ENCODE results near the gene CEP128.
"Not testable (repeated sequence)": the region's sequence is repeated elsewhere in the genome, so short reads cannot be mapped to it uniquely, and the experiment has no call there.

The CEP128 gene

GRCh38 chr14:80941241-80942185 is at the start of gene CEP128:
Gene CEP128 (minus strand): TSS chr14:80941738.
- DNase-seq: peak; percentile 90

- DNase-seq: no peak
These were observed 47.3 kb upstream of the CEP128 start for GRCh38 chr14:80988735-80989429.

- no peak for DNase-seq
These were observed 46.7 kb upstream of the CEP128 start for GRCh38 chr14:80988192-80988591.

DNA sequence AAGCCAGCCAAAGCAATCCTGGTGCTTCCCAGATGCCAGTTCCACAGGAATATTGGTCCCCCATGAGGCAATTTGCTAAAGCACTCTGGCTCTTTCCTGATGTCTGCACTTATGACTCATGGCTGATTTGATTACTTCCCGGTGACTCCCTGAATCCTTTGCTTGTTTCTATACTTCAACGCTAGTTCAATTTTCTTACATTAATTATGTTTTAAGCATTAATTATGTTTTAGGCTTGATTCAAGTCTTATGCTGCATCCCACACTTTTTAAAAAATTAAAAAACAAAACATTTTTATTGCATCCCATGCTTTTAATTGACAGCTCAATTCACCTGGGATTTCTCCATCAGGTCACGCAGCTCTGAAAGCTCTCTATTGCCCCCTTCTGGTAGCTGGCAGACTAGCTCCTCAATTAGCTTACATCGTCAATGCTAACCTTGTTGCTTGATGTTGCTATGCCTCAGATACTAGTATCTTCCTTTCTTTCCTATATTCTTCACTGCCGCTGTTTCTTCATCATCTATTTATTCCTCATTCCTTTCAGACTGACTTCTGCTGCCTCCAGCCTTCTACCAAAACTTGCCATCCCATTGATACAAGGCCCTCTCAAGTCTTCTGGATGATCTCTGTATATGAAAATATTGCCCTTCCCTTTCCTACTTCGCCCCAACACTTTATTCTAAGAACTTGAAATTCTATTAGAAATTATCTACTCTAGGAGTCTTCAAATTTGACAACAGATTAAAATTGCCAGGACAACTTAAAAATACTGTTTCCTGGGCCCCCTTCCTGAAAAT is 45.9 kb upstream of the CEP128 start:
- DNase-seq: peak; percentile 55

DNA sequence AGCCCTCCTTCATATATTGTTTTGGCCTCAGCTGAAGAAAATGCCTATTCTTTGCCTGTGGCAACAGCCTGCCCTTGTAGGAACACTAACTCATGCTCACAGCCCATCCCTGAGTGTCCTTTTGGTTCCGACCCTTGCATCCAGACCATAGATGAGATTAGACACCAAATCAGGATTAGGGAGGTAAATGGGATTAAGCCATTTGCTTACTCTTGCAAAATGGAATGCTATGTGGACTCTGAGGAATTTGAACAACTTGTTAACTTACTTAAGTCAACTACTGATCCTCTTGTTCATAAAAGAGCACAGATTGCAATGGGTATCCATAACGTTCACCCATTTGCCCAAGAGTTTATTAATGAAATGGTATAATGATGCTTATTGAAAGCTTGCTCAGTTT is 41.2 kb upstream of the CEP128 start:
- no peak for DNase-seq

GRCh38 chr14:80981673-80982072 is 40.1 kb upstream of the CEP128 start:
- DNase-seq: no peak

GRCh38 chr14:80981156-80981555 is 39.6 kb upstream of the CEP128 start:
- DNase-seq: no peak

- no peak for DNase-seq
These were observed 38.4 kb upstream of the CEP128 start for GRCh38 chr14:80979951-80980350.

- no peak for DNase-seq
These were observed 36.9 kb upstream of the CEP128 start for GRCh38 chr14:80978403-80978802.

DNA sequence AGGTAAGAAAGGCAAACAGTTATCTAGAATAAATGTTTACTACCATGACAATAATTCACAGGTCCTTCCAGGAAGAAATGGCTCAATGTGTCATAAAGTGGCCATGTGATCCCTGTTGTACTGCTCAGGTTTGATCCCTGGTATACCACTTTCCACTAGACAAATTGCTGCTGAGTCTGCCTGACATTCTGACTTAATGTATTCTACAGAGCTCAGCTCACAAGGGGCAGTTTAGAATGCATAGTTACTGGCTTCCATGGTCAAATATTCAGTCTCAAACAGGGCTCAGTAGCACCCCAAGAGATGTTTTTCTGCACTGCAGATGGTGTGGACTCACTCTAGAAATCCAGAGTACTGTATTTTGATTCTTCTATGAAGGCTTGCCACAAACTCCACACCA is 35.7 kb upstream of the CEP128 start:
- no peak for DNase-seq

DNA sequence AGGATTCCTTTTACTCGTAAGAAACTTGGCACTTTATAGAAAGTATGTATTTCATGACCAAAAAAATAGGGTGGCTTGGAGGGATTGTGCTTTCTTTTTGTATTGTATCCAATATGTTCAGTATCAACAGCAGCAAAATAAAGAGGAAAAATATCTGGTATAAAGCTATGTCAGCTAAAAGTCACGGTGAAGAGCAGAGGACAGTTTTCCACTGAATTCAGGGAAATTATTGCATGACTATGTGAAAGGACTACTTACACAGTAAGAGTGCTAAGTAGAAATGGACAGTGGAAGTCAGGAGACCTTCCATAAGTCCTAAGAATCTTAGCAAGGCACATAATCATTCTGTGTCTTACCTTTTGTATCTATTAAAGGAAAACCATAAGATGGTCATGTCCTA is 33.1 kb upstream of the CEP128 start:
- DNase-seq: no peak

- no peak for DNase-seq
These were observed 32.5 kb upstream of the CEP128 start for GRCh38 chr14:80973931-80974641.

- no peak for DNase-seq
These were observed 23.5 kb upstream of the CEP128 start for GRCh38 chr14:80965037-80965436.

DNA sequence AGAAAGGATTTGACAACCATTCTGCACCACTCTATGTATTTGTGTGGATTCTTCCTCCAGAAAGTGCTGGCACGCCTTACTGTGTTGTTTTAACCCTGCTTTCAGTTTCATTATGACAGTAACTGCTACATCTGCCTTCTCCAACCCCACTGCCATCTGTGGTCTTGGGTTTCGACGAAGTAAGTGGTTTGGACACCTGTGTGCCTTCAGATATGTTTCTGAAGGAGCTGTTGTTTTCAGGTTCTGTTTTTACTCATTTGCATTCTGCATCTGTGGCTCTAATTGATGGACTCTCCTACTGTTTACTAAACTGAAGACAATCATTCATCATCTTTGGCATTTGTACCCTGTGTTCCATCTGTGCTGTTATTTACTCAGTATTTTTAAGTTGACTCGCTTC is 18.0 kb upstream of the CEP128 start:
- peak; percentile 66 for DNase-seq

GRCh38 chr14:80958939-80959338 is 17.4 kb upstream of the CEP128 start:
- DNase-seq: no peak

DNA sequence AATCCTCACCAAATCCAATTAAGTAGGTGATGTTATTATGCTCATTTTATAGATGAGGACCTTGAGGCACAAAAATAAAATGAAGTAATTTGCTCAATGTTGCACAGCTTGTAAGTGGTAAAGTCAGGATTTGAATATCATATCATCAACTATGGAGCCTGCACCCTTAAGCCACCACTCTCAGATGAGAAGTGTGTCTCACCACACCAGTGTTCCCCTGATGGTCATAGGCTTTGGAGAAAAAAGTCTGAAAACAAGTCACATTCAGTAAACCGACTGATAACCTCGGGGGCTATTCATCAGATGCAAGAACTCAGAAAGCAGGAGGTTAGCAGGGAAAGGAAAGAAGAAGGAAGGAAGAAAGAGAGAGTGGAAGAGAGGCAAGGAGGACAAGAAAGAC is 16.7 kb upstream of the CEP128 start:
- no peak for DNase-seq

DNA sequence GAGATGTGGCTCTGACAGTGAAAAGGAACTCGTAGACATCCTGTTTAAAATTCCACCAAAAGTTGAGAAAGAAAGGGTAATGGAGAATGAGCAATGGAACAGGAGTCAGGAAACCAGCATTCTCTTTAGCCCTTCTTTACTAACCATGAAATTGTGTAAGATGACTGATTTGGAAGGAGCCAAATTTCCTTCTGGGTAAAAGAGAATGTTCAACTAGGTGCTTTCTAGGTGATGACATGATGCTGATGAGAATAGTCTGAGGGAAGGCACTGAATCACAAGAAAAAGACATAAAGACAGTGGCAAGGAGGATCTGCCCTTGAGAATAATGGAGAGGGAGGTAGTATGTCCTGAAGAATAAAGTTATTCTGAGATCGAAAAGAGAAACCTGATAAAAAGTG is 16.1 kb upstream of the CEP128 start:
- DNase-seq: no peak

DNA sequence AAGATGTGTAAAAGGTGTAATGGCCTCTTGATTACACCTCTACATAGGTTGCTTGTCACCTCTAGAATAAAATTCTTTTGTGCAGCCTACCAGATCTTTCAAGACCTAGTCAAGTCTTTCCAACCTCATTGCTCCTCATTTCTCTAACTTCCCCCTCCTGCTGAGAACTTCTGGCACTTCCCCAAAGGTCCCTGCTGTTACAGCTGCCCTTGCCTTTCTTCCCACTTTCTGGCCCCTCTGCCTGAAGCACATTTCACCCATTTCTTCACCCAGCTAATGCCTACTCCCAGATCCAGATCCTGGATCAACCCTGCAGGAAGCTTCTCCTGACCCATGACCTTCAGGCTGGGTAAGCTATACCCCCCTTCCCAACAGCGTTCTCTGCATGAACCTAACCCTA is 15.4 kb upstream of the CEP128 start:
- DNase-seq: no peak

DNA sequence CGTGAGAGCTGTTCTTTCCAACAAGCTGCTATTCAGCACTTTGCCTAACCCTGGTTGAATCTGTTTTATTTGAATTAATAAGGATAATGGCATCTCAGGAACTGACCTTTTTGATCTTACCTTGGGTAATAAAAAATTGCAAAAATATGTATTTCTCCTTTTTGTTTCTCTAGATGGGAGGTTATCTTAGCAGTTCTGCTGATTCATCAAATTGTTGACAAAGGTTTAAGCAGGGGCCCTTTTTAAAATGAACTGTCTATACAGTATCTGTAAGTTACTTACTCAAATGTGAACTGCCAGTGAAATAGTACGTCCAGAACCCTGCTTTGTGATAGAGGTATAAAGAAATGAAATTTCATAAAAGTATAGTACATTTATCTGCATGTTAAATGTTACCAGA is 14.6 kb upstream of the CEP128 start:
- DNase-seq: no peak

DNA sequence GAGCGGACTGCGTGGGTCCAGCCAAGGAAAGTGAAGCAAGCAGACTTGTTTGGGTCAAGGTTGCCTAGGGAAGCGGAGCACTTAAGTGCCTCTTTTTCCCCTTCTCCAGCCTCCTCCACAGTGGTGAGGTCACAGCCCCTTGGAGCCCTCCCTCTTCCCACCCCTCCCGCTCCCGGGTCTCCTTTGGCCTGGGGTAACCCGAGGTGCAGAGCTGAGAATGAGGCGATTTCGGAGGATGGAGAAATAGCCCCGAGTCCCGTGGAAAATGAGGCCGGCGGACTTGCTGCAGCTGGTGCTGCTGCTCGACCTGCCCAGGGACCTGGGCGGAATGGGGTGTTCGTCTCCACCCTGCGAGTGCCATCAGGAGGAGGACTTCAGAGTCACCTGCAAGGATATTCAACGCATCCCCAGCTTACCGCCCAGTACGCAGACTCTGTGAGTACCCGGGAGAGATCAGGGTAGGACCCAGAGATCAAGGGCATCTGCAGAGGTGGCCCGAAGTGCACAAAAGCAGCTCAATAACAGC is 13.9 kb upstream of the CEP128 start, which contains the start of gene TSHR:
Gene TSHR, plus strand, starts transcription at position 206 of the 526 bp plus-strand sequence. Its CDS starts 60 bp downstream, at position 266.
- DNase-seq: no peak

DNA sequence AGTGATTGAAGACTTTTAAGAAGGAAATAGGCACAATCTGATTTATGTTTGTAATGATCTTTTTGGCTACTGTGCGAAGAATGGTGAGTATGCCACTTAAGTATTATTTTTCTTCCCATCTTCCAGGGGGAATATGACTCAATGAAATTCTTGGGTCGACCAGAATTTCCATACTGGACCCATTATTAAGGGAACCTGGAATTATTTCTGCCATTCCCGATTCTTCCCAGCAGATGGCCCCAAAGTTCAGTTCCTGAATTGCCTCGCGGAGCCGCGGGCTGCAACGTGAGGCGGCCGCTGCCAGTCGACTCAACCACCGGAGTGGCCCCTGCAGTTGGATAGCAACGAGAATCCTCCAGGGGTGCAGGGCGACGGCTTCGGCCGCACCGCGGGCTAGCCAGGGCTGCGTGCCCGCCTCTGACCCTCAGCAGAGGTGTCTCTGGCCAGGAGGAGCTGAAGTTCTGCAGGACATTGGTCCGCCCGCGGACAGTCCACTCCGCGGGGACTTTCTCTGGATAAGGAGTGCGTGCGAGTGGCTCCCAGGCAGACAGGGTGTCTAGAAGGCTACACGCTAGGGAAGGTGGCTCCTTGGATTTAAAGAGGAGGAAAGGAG is 13.3 kb upstream of the CEP128 start:
- peak; percentile 70 for DNase-seq

GRCh38 chr14:80953211-80953610 is 11.7 kb upstream of the CEP128 start:
- not testable (repeated sequence) for DNase-seq

Data from stimulated activated CD4-positive, alpha-beta T cell treated with anti-CD3 and anti-CD28 coated beads, Interleukin-1b, Interleukin-23, amount 100 ng/mL, for 48 hours (primary cell).